Prostate gland (tissue), 2 donors: ENCODE measurements around the gene MRPS9. TPM values are rescaled to one million over a fixed set of nuclear protein-coding genes. Genes with fewer than 3 reads are reported as not detected.

Source experiments
- DNase-seq: peaks from one replicate; pipeline ENCODE4 v3.0.0-alpha.2; 2019; ENCODE audit warnings: low spot score
- H3K27ac ChIP-seq, 2 donors: fragments of 200-600 bp; sonication (generic); 2 replicates each; pipeline ENCODE4 v1.5.1; 2017 to 2019
- H3K27me3 ChIP-seq: fragments of 200-600 bp; sonication (generic); replicated peaks from 2 replicates; pipeline ENCODE4 v1.5.1; 2019; ENCODE audit not compliant: insufficient read depth
- H3K36me3 ChIP-seq, 2 donors: fragments of 200-600 bp; sonication (generic); 1 replicate in 1 of 2; 2 replicates in 1 of 2; pipeline versions ENCODE4 v1.5.1 to v1.8.1; 2017 to 2019
- H3K4me1 ChIP-seq: fragments of 200-600 bp; sonication (generic); replicated peaks from 2 replicates; pipeline ENCODE4 v1.5.1; 2019
- H3K4me3 ChIP-seq, 2 donors: fragments of 200-600 bp; sonication (generic); 2 replicates each; pipeline ENCODE4 v1.5.1; 2017 to 2019
- H3K9me3 ChIP-seq: fragments of 200-600 bp; sonication (generic); 2 replicates; pipeline ENCODE4 v1.5.1; 2017
- CTCF ChIP-seq, 4 experiments: fragments of 200-600 bp in 2 of 4; fragments of 450-650 bp in 2 of 4; sonication (generic) in 2 of 4; IDR thresholded peaks; 1 replicate in 3 of 4; 2 replicates in 1 of 4; pipeline ENCODE4 v1.5.1; 2016 to 2019; ENCODE audit warnings: antibody characterized with exemption in 4 of 4, mild to moderate bottlenecking in 2 of 4, moderate library complexity in 2 of 4
- POLR2A ChIP-seq: fragments of 450-650 bp; IDR thresholded peaks from one replicate; pipeline ENCODE4 v1.6.1; 2016; ENCODE audit warnings: antibody characterized with exemption, mild to moderate bottlenecking
- POLR2AphosphoS5 ChIP-seq: sonication (generic); formaldehyde crosslinking; IDR thresholded peaks from one replicate; pipeline ENCODE4 v1.6.1; 2017; ENCODE audit warnings: antibody characterized with exemption
- WGBS: methylation state at CpG from one replicate; pipeline ENCODE4 v1.1.5; 2018; 5-methylcytosine and 5-hydroxymethylcytosine counted together
- intact Hi-C: fragments of 100-400 bp; cut with DNase I; formaldehyde crosslinking; loops from one replicate; pipeline ENCODE4 v1.14.2; 2022
- total RNA-seq, 2 donors: library from RNA; depleted of rRNA; stranded (reverse); fragments of >200 nt; gene quantifications; one replicate each; pipeline ENCODE4 v1.1.0, GENCODE V29; 2016

MRPS9 gene
- total RNA-seq, 2 donors from 2014 or later: 18.1 to 24.9 TPM

- 72% methylated on average over 4 of the region's 4 CpGs for WGBS
- H3K36me3 ChIP-seq: no peaks in the 10 kb centered on the region
- intact Hi-C loops: loop anchor here (1.0 kb wide), 1 partner anchor 122 kb away; no protein-coding TSS in a partner anchor
- no peak overlapping the region for H3K4me3 ChIP-seq
- no peak for DNase-seq
- no peaks in the 10 kb centered on the region for H3K4me1 ChIP-seq
- H3K27ac ChIP-seq: no peak overlapping the region
- no peaks in the 10 kb centered on the region for H3K9me3 ChIP-seq
- H3K27me3 ChIP-seq: no peaks in the 10 kb centered on the region
- no peak for TF ChIP-seq CTCF (IDR thresholded peaks at IDR 0.05)
- no peak for TF ChIP-seq POLR2AphosphoS5
- TF ChIP-seq POLR2A: no peak
Observed at GRCh38 chr2:105113616-105114291, 75.9 kb downstream of the MRPS9 start.

- no peak overlapping the region for H3K27ac ChIP-seq
- H3K27me3 ChIP-seq: no peaks in the 10 kb centered on the region
- H3K36me3 ChIP-seq: no peaks in the 10 kb centered on the region
- TF ChIP-seq CTCF (IDR thresholded peaks at IDR 0.05) (peak; percentile 56 to 84 (median 68)), POLR2A (no peak), POLR2AphosphoS5 (no peak)
- no peaks in the 10 kb centered on the region for H3K4me1 ChIP-seq
- DNase-seq: no peak
- intact Hi-C loops: loop anchor here (1.0 kb wide), 1 partner anchor 121 kb away; no protein-coding TSS in a partner anchor
- H3K9me3 ChIP-seq: no peaks in the 10 kb centered on the region
- 28% methylated on average over 3 of the region's 4 CpGs for WGBS
- no peak overlapping the region for H3K4me3 ChIP-seq
Observed at GRCh38 chr2:105114551-105114950, 76.7 kb downstream of the MRPS9 start.

- H3K4me3 ChIP-seq: no peak overlapping the region
- no peaks in the 10 kb centered on the region for H3K4me1 ChIP-seq
- intact Hi-C loops: no loop called here
- no peaks in the 10 kb centered on the region for H3K27me3 ChIP-seq
- no peak for TF ChIP-seq CTCF (IDR thresholded peaks at IDR 0.05)
- no peak for TF ChIP-seq POLR2A
- no peak for TF ChIP-seq POLR2AphosphoS5
- no peaks in the 10 kb centered on the region for H3K36me3 ChIP-seq
- no peak for DNase-seq
- H3K27ac ChIP-seq: no peak overlapping the region
- 96% methylated on average over 5 of the region's 5 CpGs for WGBS
- no peaks in the 10 kb centered on the region for H3K9me3 ChIP-seq
Observed at GRCh38 chr2:105116348-105116747, 78.5 kb downstream of the MRPS9 start.

GRCh38 chr2:105117565-105117964, 79.7 kb downstream of the MRPS9 start:
- TF ChIP-seq POLR2A: no peak
- TF ChIP-seq POLR2AphosphoS5: no peak
- no peak for TF ChIP-seq CTCF (IDR thresholded peaks at IDR 0.05)
- Histone ChIP-seq H3K27me3 (no peaks in the 10 kb centered on the region), H3K36me3 (no peaks in the 10 kb centered on the region), H3K27ac (no peak overlapping the region), H3K4me3 (no peak overlapping the region), H3K9me3 (no peaks in the 10 kb centered on the region), H3K4me1 (no peaks in the 10 kb centered on the region)
- intact Hi-C loops: no loop called here
- 66% methylated on average over 6 of the region's 6 CpGs for WGBS
- no peak for DNase-seq

- WGBS: 50% methylated on average over 22 of the region's 23 CpGs
- intact Hi-C loops: no loop called here
- H3K36me3 ChIP-seq: no peaks in the 10 kb centered on the region
- no peak overlapping the region for H3K27ac ChIP-seq
- no peak overlapping the region for H3K4me3 ChIP-seq
- TF ChIP-seq CTCF (IDR thresholded peaks at IDR 0.05) (no peak), POLR2A (no peak), POLR2AphosphoS5 (no peak)
- no peak for DNase-seq
- no peaks in the 10 kb centered on the region for H3K27me3 ChIP-seq
- no peaks in the 10 kb centered on the region for H3K4me1 ChIP-seq
- H3K9me3 ChIP-seq: no peaks in the 10 kb centered on the region
Observed at GRCh38 chr2:105118960-105119359, 81.1 kb downstream of the MRPS9 start.
